GM19099 (cell line): ENCODE data around the gene FBXL14.

Experiments
- POLR2A ChIP-seq: IDR thresholded peaks from 3 replicates; pipeline ENCODE4 v1.6.1; 2011; ENCODE audit warnings: low read depth; ENCODE audit not compliant: insufficient read length; ENCODE audit errors: extremely low read depth

The FBXL14 gene

GRCh38 chr12:1594261-1595025, at the start of gene FBXL14:
TSS of gene FBXL14 (minus strand) at chr12:1594581. CDS start at chr12:1594066, 515 bp downstream.
- peak; percentile 66 for TF ChIP-seq POLR2A

GRCh38 chr12:1643905-1644533, 49.6 kb upstream of the FBXL14 start:
- no peak for TF ChIP-seq POLR2A

- TF ChIP-seq POLR2A: no peak
Observed at GRCh38 chr12:1643043-1643442, 48.7 kb upstream of the FBXL14 start.

- TF ChIP-seq POLR2A: no peak
Observed at GRCh38 chr12:1642513-1642912, 48.1 kb upstream of the FBXL14 start.

GRCh38 chr12:1640328-1641234, 46.2 kb upstream of the FBXL14 start:
- TF ChIP-seq POLR2A: no peak

GRCh38 chr12:1639538-1639937, 45.2 kb upstream of the FBXL14 start:
- no peak for TF ChIP-seq POLR2A

- no peak for TF ChIP-seq POLR2A
Observed at GRCh38 chr12:1638203-1638602, 43.8 kb upstream of the FBXL14 start.

GRCh38 chr12:1635301-1636095, 41.1 kb upstream of the FBXL14 start:
- TF ChIP-seq POLR2A: no peak

GRCh38 chr12:1634590-1635191, 40.3 kb upstream of the FBXL14 start:
- TF ChIP-seq POLR2A: no peak

GRCh38 chr12:1634149-1634548, 39.8 kb upstream of the FBXL14 start:
- TF ChIP-seq POLR2A: no peak

GRCh38 chr12:1633459-1633858, 39.1 kb upstream of the FBXL14 start:
- no peak for TF ChIP-seq POLR2A

GRCh38 chr12:1632702-1633101, 38.3 kb upstream of the FBXL14 start:
- TF ChIP-seq POLR2A: no peak

GRCh38 chr12:1630827-1631591, 36.6 kb upstream of the FBXL14 start:
- TF ChIP-seq POLR2A: no peak
